Stimulated activated memory B cell treated with anti-CD40 and anti-IgM and Interleukin-4, amounts not matched to agents 10 μg/mL and 1 μg/mL and 100 μg/mL, for 72 hours (primary cell): ENCODE data around the gene ENTR1.
"Not testable (repeated sequence)": the region's sequence is repeated elsewhere in the genome, so short reads cannot be mapped to it uniquely, and the experiment has no call there.

Experiments used
- ATAC-seq: fragments of 150-1000 bp; cut with Tn5 transposase; 2 replicates; pipeline ENCODE4 v1.10.0; 2021
- H3K27ac Mint-ChIP-seq: one replicate; pipeline ENCODE4 v1.8.0; 2022; ENCODE audit warnings: mild to moderate bottlenecking, mixed read lengths
- H3K27me3 Mint-ChIP-seq: one replicate; pipeline ENCODE4 v1.8.0; 2022; ENCODE audit warnings: mixed read lengths
- H3K36me3 Mint-ChIP-seq: one replicate; pipeline ENCODE4 v1.8.0; 2022; ENCODE audit warnings: mixed read lengths
- H3K4me1 Mint-ChIP-seq: one replicate; pipeline ENCODE4 v1.8.0; 2022; ENCODE audit warnings: mixed read lengths
- H3K4me3 Mint-ChIP-seq: one replicate; pipeline ENCODE4 v1.8.0; 2022; ENCODE audit warnings: mild to moderate bottlenecking, moderate library complexity, mixed read lengths
- H3K9me3 Mint-ChIP-seq: one replicate; pipeline ENCODE4 v1.8.0; 2022; ENCODE audit warnings: mixed read lengths

The ENTR1 gene

GRCh38 chr9:136431782-136432350, 21.5 kb upstream of the ENTR1 start:
- Mint-ChIP-seq H3K4me3 (no peak overlapping the region), H3K4me1 (peaks cover 13% of the 10 kb centered on the region), H3K9me3 (no peaks in the 10 kb centered on the region), H3K27me3 (no peaks in the 10 kb centered on the region), H3K36me3 (peaks cover 5% of the 10 kb centered on the region), H3K27ac (no peak overlapping the region)
- ATAC-seq = no peak

DNA sequence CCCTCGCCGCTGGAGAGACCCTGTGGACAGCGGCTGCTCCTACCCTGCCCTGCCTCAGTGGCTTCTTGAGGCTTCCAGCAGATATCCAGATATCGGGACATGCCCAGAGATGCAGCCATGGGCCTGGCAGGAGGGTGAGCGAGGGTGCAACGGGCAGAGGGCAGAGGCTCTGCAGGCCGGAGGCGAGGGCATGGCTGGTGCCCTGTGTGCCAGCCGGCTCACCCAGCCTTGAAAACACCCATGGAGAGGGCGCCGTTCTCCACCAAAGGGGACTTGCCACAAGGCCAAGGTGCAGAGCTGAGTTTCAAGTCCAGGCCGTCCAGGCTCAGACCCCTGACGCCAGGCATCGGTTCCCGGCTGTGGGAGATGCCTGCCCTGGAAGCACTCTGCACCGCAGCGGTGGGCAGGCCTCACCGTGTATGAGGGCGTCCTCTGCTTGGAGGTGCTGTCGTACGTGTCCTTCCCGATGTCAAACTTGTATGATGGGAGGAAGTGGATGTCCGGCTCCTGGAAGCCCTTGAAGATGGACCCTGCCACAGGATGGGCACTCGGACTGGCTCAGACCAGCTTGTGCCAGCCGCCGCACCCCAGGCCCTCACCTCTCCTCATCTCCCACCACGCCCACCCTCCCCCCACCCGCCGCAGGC, 20.3 kb upstream of the ENTR1 start:
- Mint-ChIP-seq H3K4me1 (peaks cover 1% of the 10 kb centered on the region), H3K36me3 (peaks cover 6% of the 10 kb centered on the region), H3K27ac (no peak overlapping the region), H3K9me3 (no peaks in the 10 kb centered on the region), H3K27me3 (no peaks in the 10 kb centered on the region), H3K4me3 (no peak overlapping the region)
- ATAC-seq = no peak

DNA sequence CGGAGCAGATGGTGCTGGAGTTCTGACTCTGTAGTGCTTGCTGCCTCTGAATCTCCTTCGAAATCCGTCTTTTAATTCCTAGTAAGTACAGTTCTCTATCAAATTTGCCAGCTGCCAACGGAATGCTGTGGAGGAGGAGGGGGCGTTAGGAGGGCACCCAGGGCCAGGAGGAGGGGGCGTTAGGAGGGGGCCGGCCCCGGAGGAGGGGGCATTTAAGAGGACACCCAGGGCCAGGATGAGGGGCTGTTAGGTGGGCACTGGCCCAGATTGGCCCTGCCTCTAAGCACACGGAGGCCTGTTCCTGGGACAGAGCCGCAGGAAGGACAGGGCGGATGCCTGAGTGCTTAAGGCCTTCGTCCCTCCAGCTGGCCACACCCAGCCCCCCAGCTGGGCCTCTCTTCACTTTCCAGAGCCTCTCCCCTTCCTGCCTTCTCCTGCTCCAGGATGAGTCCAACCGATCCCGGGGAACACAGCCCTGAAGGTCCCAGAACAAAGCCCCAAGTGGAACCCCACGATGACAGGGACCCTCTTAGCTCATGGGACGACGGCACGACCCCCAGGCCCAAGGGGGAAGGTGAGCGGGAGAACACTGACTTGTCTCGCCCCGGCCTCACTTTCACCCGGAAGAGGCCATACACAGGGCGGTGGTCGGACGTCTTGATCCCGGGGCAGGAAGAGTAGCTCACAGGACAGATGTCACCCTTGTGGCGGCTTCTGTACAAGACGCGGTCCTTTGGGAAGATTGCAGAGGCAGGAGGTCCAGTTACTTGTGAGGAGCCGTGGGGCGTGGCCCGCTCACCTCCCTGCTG, 19.5 kb upstream of the ENTR1 start:
- no peak overlapping the region for H3K27ac Mint-ChIP-seq
- H3K4me1 Mint-ChIP-seq = no peaks in the 10 kb centered on the region
- H3K36me3 Mint-ChIP-seq = peaks cover 14% of the 10 kb centered on the region
- ATAC-seq = no peak
- H3K4me3 Mint-ChIP-seq = no peak overlapping the region
- no peaks in the 10 kb centered on the region for H3K27me3 Mint-ChIP-seq
- no peaks in the 10 kb centered on the region for H3K9me3 Mint-ChIP-seq

- Mint-ChIP-seq H3K36me3 (peaks cover 15% of the 10 kb centered on the region), H3K27me3 (no peaks in the 10 kb centered on the region), H3K4me1 (no peaks in the 10 kb centered on the region), H3K4me3 (no peak overlapping the region), H3K9me3 (no peaks in the 10 kb centered on the region), H3K27ac (no peak overlapping the region)
- peak; percentile 20 for ATAC-seq
Observed at GRCh38 chr9:136429075-136429628, 18.7 kb upstream of the ENTR1 start.

GRCh38 chr9:136426787-136427186, 16.4 kb upstream of the ENTR1 start:
- no peaks in the 10 kb centered on the region for H3K9me3 Mint-ChIP-seq
- H3K27ac Mint-ChIP-seq = no peak overlapping the region
- ATAC-seq = no peak
- H3K4me1 Mint-ChIP-seq = no peaks in the 10 kb centered on the region
- H3K36me3 Mint-ChIP-seq = peaks cover 32% of the 10 kb centered on the region
- no peak overlapping the region for H3K4me3 Mint-ChIP-seq
- no peaks in the 10 kb centered on the region for H3K27me3 Mint-ChIP-seq

DNA sequence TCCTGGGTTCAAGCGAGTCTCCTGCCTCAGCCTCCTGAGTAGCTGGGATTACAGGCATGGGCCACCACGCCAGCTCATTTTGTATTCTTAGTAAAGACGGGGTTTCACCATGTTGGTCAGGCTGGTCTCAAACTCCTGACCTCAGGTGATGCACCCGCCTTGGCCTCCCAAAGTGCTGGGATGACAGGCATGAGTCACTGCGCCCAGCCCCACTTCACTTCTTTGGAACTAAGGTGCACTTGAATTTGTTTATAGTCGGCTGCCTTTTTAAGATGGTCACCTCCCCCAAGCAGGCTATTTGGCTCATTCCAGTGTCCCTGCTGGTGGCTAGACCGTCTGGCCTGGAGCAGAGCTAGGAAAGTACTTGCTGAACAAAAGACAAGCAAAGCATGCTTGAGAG, 15.0 kb upstream of the ENTR1 start:
- H3K27me3 Mint-ChIP-seq, H3K9me3 Mint-ChIP-seq, H3K4me3 Mint-ChIP-seq, H3K4me1 Mint-ChIP-seq, ATAC-seq, H3K27ac Mint-ChIP-seq: not testable (repeated sequence)
- H3K36me3 Mint-ChIP-seq = peaks cover 38% of the 10 kb centered on the region

DNA sequence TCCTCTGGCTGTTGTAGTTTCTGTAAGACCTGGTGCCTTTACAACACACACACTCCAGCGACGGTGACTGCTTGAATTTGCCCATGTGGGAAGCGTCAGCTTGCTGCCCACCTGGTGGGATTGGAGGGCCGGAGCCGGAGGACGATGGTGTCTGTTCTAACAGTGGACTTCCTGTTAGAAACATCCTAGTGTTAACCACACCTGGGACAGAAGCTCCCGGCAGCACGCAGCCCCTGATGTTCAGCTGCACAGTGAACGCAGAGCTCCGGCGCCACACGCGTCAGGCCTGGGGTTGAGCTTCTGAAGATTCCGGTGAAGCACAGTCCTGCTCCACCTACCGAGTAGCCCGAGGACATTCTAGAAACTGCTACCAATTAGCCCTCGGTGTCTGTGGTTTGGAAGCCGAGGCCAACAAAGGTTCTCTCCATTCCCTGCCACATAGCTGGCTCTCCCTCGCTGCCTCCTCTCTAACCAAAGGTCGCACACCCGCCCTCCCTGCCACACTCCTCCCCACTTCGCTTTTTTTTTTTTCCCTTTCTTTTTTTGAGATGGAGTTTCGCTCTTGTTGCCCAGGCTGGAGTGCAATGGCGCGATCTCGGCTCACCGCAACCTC, 14.4 kb upstream of the ENTR1 start:
- no peak overlapping the region for H3K4me3 Mint-ChIP-seq
- H3K4me1 Mint-ChIP-seq = no peaks in the 10 kb centered on the region
- no peaks in the 10 kb centered on the region for H3K27me3 Mint-ChIP-seq
- H3K9me3 Mint-ChIP-seq = no peaks in the 10 kb centered on the region
- ATAC-seq = no peak
- peaks cover 35% of the 10 kb centered on the region for H3K36me3 Mint-ChIP-seq
- no peak overlapping the region for H3K27ac Mint-ChIP-seq

DNA sequence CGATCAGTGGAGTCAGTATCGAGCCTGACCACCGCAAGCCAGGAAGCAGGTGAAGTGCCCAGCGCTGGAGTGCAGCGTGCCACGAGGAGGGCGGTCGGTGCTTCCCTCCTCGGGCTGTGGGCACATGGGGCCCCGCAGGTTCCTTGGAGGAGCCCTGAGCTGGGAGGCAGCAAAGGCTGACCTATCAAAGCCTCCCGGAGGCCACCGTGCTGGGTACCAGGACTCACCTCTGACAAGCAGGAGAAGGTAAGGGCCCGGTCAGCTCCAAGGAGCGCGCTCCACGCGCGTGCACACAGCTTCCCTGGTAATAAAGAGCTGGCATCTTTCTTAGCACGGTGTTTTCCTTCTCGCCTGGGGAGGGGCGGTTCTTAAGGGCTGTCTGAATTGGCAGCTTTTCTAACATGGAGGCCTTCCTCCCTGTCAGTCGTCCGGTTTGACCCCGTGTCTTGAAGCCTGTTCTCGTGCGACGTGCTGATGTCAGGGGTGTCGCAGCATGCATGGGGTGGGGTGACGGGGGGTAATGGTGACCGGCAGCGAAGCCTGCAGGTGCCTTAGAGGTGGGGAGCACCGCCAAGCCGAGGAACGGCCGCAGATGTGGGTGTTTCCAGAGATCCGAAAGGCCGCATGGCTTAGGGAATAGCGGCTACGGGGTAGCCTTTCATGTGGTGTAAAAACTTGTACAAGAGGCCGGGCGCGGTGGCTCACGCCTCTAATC, 13.2 kb upstream of the ENTR1 start:
- no peak overlapping the region for H3K27ac Mint-ChIP-seq
- no peak overlapping the region for H3K4me3 Mint-ChIP-seq
- H3K27me3 Mint-ChIP-seq = no peaks in the 10 kb centered on the region
- H3K4me1 Mint-ChIP-seq = no peaks in the 10 kb centered on the region
- peaks cover 45% of the 10 kb centered on the region for H3K36me3 Mint-ChIP-seq
- no peaks in the 10 kb centered on the region for H3K9me3 Mint-ChIP-seq
- ATAC-seq = no peak

DNA sequence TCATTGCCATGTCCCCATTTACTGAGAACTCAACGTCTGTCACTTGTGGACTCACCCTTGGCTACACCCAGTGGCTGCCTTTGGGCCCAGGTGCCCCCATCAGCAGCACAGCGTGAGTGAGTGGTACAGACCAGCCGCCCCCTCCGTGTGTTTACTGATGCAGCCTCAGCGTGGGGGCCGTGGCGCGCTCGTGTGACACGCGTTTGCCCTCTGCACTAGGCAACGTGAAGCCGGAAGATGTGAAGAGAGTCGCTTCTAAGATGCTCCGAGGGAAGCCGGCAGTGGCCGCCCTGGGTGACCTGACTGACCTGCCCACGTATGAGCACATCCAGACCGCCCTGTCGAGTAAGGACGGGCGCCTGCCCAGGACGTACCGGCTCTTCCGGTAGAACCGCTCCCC, 12.5 kb upstream of the ENTR1 start:
- Mint-ChIP-seq H3K4me1 (no peaks in the 10 kb centered on the region), H3K36me3 (peaks cover 51% of the 10 kb centered on the region), H3K9me3 (no peaks in the 10 kb centered on the region), H3K27ac (no peak overlapping the region), H3K27me3 (no peaks in the 10 kb centered on the region), H3K4me3 (no peak overlapping the region)
- ATAC-seq = no peak

DNA sequence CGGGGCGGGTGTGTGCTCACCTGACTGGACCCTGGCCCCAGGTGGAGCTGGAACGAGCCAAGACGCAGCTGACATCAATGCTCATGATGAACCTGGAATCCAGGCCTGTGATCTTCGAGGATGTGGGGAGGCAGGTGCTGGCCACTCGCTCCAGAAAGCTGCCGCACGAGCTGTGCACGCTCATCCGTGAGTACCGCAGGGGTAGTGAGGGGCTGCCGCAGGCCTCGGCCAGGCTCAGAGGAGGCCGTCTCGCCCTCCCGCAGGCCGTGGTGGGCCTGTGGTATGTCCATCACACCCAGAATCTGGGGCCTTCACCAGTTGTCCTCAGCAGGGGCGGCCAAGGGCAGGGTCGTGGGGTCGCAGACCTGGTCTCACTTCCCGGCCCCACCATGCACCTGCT, 11.4 kb upstream of the ENTR1 start:
- no peak overlapping the region for H3K4me3 Mint-ChIP-seq
- H3K4me1 Mint-ChIP-seq = no peaks in the 10 kb centered on the region
- no peaks in the 10 kb centered on the region for H3K9me3 Mint-ChIP-seq
- H3K27ac Mint-ChIP-seq = no peak overlapping the region
- ATAC-seq = no peak
- H3K27me3 Mint-ChIP-seq = no peaks in the 10 kb centered on the region
- H3K36me3 Mint-ChIP-seq = peaks cover 61% of the 10 kb centered on the region

DNA sequence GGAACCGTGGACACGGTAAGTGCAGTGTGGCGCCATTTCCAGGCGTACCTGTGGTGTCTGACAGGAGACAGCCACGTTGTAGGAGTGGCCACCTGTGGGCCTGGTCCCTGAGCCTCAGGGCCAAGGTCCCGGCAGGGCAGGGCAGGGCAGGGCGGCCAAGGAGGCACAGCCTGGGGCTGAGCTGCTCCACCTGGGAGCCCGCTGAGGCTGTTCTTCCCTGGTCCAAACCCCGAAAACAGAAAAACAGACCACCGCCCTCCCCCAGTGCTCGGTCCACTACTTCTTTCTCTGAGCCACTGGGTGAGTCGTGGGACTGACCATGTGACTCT, 8.6 kb upstream of the ENTR1 start:
- no peak for ATAC-seq
- peaks cover 71% of the 10 kb centered on the region for H3K36me3 Mint-ChIP-seq

DNA sequence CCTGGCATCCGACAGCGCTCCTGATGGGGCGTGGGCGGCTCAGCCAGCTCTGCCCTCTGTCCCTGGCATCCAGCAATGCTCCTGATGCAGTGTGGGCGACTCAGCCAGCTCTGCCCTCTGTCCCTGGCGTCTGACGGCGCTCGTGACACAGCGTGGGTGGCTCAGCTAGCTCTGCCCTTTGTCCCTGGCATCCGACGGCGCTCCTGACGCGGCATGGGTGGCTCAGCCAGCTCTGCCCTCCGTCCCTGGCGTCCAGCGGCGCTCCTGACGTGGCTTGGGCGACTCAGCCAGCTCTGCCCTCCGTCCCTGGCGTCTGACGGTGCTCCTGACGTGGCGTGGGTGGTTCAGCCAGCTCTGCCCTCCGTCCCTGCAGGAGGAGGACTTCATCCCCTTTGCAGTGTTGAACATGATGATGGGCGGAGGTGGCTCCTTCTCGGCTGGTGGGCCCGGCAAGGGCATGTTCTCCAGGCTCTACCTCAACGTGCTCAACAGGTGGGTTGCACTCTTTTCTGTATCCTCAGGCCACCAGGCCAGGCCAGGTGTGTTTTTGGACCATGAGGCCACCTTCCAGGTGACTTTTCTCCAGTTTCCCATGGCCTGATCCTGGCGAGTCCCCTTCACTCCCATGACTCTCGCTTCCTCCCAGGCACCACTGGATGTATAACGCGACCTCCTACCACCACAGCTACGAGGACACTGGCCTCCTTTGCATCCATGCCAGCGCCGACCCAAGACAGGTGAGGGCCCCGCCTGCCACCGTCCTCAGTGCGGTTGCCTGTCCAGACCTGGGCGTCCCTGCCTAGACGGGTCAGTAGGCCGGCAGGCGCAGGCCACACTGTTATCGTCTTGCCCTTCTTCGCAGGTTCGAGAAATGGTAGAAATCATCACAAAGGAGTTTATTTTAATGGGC, 8.0 kb upstream of the ENTR1 start:
- H3K4me1 Mint-ChIP-seq = no peaks in the 10 kb centered on the region
- H3K9me3 Mint-ChIP-seq = no peaks in the 10 kb centered on the region
- no peak overlapping the region for H3K27ac Mint-ChIP-seq
- peaks cover 72% of the 10 kb centered on the region for H3K36me3 Mint-ChIP-seq
- H3K27me3 Mint-ChIP-seq = no peaks in the 10 kb centered on the region
- no peak overlapping the region for H3K4me3 Mint-ChIP-seq
- ATAC-seq = no peak

More for the DNA sequence above, 8.6 kb upstream of the ENTR1 start:
- no peaks in the 10 kb centered on the region for H3K4me1 Mint-ChIP-seq
- H3K27ac Mint-ChIP-seq = no peak overlapping the region
- no peaks in the 10 kb centered on the region for H3K9me3 Mint-ChIP-seq
- H3K27me3 Mint-ChIP-seq = no peaks in the 10 kb centered on the region
- no peak overlapping the region for H3K4me3 Mint-ChIP-seq

- Mint-ChIP-seq H3K4me3 (no peak overlapping the region), H3K27ac (no peak overlapping the region), H3K4me1 (peaks cover 8% of the 10 kb centered on the region), H3K27me3 (no peaks in the 10 kb centered on the region), H3K36me3 (peaks cover 69% of the 10 kb centered on the region), H3K9me3 (no peaks in the 10 kb centered on the region)
- ATAC-seq = no peak
Observed at GRCh38 chr9:136416914-136417313, 6.5 kb upstream of the ENTR1 start.

DNA sequence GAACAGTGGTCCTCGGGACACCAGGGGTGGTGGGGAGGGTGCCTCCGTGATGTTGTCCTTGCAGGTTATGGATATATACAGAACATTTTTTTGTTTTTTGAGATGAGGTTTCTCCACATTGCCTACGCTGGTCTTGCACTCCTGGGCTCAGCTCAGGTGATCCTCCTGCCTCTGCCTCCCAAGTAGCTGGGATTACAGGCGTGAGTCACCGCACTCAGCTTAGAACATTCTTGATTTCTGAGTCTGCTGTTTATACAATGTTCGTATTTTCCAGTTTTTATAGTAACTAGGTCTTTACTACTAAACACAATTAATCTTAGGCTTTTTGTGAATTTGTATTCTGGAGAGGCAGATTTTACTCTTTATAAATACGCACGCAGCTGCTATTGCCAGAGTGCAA, 6.0 kb upstream of the ENTR1 start:
- Mint-ChIP-seq H3K27ac (no peak overlapping the region), H3K36me3 (peaks cover 64% of the 10 kb centered on the region), H3K9me3 (no peaks in the 10 kb centered on the region), H3K4me1 (peaks cover 13% of the 10 kb centered on the region), H3K27me3 (no peaks in the 10 kb centered on the region), H3K4me3 (no peak overlapping the region)
- no peak for ATAC-seq
